Right renal pelvis (tissue), 4 donors: ENCODE measurements around the gene ILRUN. TPM values are rescaled to one million over a fixed set of nuclear protein-coding genes. Genes with fewer than 3 reads are reported as not detected.
"Not testable (repeated sequence)": the region's sequence is repeated elsewhere in the genome, so short reads cannot be mapped to it uniquely, and the experiment has no call there.

Experiments
- DNase-seq, 4 donors: peaks; one replicate each; pipeline ENCODE4 v3.0.0-alpha.2; 2013; ENCODE audit warnings: low read depth in 4 of 4, low spot score in 3 of 4, missing footprints in 1 of 4
- polyA plus RNA-seq, 4 donors: library from polyadenylated mRNA; unstranded; fragments of 120-200 nt; gene quantifications; one replicate each; pipeline ENCODE4 v1.2.1, GENCODE V29; 2013; ENCODE audit not compliant: insufficient read length in 4 of 4

Gene ILRUN
- polyA plus RNA-seq, 4 donors = 52.2 to 53.1 (median 52.7) TPM

DNA sequence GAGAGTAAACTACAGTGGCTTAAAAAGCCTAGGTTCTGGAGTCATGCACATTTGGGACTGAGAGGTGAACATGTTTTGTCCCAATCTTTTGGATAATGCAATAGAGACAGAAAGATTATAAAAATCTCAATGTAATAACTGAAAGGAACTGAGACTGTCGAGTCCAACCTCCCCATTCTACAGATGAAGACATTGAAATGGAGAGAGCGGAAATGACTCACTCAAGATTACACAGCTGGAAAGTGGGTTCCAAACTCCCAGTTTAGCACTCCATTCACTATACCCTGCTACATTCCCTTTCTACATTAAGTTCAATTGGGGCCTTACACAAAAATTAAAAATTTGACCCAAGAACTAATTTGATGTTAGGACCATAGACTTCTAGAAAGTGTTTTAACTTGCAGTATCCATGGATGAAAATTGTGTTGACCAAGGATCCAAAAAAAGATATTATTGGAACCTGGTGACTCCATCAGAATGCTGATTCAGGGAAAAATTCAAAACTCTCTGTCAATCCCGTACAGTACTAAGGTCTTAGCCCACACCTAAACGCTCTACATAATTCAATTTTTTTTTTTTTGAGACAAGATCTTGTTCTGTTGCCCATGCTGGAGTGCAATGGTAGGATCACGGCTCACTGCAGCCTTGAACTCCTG lies 1.5 kb upstream of the ILRUN start:
- no peak for DNase-seq

DNA sequence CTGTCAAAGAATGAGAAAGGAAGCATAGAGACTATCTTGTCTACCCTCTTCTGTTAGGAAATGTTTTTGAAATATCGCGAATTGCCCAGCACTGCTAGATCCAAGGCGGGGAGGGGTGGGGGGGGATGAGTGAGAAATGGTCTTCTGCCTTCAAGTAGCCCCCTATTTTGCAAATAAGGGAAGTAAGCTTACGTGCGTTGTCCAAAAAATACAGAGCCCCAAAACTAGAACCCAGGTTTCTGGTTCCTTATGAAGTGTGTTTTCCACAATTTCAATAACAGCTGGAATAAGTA lies 923 bp upstream of the ILRUN start:
- DNase-seq = no peak

GRCh38 chr6:34696189-34696738 lies 303 bp downstream of the ILRUN start:
- DNase-seq = peak in 1 of 4 donors; percentile 34

DNA sequence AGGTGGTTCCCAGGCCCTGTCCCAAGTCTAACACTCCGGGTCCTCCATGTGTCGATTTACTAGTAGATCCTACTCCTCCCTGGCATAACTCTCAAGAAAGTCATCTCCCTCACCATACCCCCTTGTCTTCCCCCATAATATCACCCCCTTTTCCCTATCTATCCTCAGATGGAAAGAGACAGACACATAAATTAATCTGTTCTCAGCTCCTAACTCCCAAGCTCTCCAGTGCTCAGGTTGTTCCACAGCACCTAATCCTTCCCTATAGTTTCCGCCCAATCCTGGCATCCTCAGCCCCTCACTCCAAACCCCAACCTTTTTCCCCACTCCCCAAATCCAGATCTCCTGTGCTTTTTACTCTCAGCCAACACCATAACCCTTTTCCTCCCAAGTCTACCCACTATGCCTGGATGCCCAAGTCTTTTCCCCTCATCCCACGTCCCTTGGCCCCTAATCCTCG lies 808 bp downstream of the ILRUN start:
- no peak for DNase-seq

DNA sequence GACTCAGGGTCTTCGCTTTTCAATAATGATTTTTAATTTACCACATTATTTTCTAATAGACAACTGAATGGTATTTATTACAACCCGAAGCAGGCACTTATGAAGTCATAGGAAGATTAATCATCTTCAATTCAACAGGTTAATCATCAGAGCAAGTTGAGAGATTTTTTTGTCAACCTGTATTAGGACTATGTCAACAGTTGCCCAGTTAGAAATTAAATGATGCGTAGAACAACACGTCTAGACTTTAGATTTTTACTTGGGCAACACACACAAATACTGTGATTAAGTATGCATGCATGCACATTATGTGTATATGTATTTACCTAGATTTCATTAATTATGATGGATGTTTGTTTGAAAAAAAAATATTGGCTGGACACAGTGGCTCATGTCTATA lies 4.3 kb downstream of the ILRUN start:
- no peak for DNase-seq

GRCh38 chr6:34689742-34690141 lies 6.8 kb downstream of the ILRUN start:
- no peak for DNase-seq

GRCh38 chr6:34688956-34689355 lies 7.6 kb downstream of the ILRUN start:
- DNase-seq = no peak

- no peak for DNase-seq
Measured at GRCh38 chr6:34684919-34685318, 11.6 kb downstream of the ILRUN start.

DNA sequence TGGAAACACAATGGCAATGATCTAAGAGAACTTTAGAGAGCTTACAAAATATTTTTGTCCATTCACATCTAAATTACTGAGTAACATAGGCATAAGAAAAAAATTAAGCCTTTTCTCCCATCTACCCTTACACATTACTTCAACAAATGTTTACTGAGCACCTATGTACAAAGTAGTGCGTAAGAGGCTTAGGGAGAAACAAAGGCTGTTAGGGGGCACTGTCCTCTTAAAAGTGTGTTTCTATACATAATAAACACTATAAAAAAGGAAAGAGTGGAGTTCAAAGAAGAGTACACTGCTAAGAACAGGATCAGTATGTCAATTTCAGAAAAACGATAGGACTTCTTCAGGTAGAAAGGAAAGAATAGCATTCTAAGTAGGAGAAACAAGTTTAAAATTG lies 12.2 kb downstream of the ILRUN start:
- DNase-seq = no peak

GRCh38 chr6:34680802-34681515 lies 15.6 kb downstream of the ILRUN start:
- DNase-seq = no peak

DNA sequence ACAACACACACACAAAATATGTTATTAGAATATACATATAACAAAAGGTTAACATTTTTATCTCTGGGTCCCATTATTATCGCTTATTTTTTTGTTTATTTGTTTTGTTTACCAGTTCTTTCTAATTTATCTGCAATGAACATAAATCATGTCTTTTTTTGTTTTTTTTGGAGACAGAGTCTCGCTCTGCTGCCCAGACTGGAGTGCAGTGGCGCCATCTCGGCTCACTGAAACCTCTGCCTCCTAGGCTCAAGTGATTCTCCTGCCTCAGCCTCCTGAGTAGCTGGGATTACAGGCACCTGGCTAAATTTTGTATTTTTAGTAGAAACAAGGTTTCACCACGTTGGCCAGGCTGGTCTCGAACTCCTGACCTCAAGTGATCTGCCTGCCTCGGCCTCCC lies 16.3 kb downstream of the ILRUN start:
- DNase-seq = not testable (repeated sequence)

- DNase-seq = no peak
Measured at GRCh38 chr6:34679552-34680253, 16.9 kb downstream of the ILRUN start.

GRCh38 chr6:34676140-34676539 lies 20.4 kb downstream of the ILRUN start:
- DNase-seq = no peak

DNA sequence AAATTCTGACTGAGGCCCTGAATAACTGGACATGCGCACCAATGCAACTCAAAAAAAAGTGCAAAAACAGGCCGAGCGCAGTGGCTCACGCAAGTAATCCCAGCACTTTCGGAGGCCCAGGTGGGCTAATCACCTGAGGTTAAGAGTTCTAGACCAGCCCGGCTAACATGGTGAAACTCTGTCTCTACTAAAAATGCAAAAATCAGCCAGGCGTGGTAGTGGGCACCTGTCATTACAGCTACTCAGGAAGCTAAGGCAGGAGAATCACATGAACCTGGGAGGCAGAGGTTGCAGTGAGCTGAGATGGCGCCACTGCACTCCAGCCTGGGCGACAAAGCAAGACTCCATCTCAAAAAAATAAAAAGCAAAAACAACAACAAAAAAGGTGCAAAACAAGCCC lies 21.6 kb downstream of the ILRUN start:
- not testable (repeated sequence) for DNase-seq

- DNase-seq = no peak
Measured at GRCh38 chr6:34674268-34674639, 22.3 kb downstream of the ILRUN start.

DNA sequence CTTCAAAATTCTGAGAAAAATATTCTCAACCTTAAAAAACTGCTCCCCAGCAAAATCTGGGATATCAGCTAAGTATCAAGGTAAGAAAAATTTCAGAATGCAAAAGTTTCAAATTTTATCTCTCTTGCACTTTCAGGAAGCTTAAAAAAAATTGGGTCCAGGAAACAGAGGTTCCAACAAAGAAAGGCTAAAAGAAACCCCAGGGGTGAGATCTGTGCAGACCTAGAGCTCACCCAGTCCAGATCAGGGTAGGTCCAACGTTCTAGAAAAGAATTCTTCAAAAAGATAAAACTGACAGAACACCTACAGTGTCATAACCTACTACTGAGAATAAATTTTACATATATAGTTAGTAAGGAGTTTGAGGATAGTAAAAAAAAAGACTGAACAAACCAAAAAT lies 23.5 kb downstream of the ILRUN start:
- no peak for DNase-seq

- DNase-seq = no peak
Measured at GRCh38 chr6:34672657-34673043, 23.9 kb downstream of the ILRUN start.

GRCh38 chr6:34671801-34672656 lies 24.5 kb downstream of the ILRUN start:
- DNase-seq = no peak

DNA sequence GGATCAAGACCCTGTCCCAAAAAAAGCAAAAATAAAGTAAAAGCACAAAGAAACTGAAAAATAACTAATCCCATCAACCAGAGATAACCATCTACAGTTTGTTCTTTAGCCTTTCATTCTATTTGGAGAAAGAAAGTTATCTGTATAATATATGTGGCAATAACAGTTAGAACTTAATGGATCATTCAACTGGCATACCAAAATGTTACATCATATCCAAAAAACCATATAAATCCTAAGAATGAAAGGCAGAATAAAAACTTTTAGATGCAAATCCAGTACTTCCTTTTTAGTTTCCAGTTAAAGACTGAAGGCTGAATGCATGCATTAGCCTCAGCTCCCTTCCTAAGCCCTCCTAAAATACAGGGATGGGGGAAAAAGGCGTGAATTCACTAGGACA lies 25.2 kb downstream of the ILRUN start:
- DNase-seq = no peak

DNA sequence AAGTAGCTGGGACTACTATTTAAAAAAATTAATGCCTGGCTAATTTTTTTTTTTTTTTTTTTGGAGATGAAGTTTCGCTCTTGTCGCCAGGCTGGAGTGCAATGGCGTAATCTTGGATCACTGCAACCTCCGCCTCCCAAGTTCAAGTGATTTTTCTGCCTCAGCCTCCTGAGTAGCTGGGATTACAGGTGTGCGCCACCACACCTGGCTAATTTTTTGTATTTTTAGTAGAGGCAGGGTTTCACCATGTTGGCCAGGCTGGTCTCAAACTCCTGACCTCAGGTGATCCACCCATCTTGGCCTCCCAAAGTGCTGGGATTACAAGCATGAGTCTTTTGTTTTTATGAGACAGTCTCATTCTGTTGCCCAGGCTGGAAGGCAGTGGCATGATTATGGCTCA lies 27.8 kb downstream of the ILRUN start:
- not testable (repeated sequence) for DNase-seq
